CD4-positive, alpha-beta T cell treated with Interferon alpha-2 for 1 hour (primary cell): ENCODE results near the gene SRD5A2.

Source experiments
- DNase-seq, 2 donors: peaks; one replicate each; pipeline ENCODE4 v3.0.0-alpha.2; 2020 to 2022

Gene SRD5A2

DNA sequence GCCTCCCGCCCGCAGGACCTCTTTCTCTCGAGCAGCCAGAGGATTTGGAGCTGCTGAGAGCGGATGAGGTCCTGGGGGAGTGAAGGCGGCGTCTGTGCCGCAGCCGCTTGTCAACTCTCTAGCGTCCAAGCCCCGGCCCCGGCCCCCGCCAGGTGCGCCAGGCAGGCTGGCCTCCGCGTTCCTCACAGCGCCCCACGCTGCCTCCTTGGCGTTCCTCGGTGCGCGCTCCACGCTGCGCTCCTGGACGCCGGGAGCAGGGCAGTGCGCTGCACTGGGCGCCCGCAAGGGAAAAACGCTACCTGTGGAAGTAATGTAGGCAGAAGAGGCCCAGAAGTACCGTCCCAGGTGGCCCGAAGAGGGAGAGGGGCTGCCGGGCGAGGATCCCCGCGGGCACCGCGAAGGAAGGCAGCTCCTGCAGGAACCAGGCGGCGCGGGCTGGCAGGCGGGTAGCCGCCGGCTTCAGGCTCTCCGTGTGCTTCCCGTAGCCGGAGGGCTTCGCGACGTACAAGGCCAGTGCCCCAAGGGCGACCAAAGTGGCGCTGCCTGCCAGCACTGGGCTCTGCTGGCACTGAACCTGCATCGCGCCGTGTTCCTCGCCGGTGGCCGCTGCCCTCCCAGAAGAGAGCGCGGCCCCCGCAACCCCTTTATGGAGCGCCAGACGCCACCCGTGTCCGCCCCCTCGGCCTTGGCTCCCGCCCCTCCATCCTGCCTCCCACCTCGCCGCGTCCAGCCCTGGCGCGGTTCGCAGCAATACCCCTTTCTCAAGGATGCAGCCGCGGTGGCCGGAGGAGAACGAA lies at the start of gene SRD5A2:
Gene SRD5A2 (minus strand): TSS at position 618 of the 797 bp plus-strand sequence. CDS start 38 bp downstream, at position 580.
- DNase-seq, result no peak

DNA sequence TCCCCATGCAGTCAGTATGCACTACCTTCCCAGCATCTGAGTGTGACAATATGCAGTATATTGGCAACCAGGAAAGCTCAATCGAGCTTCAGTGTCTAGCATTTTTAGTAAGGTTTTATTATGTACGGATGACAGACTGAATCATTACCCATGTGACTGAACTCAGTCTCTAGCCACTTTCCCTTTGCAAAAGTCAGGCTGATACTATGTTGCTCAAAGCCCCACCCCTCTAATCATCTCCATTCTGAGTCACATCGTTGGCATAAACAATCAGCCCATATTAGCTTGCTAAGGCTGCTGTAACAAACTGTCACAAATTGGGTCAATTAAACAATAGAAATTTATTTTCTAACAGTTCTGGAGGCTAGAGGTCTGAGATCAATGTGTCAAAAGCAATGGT lies 25.8 kb upstream of the SRD5A2 start:
- DNase-seq, result no peak

- no peak for DNase-seq
Measured at GRCh38 chr2:31598694-31599093, 18.0 kb upstream of the SRD5A2 start.

GRCh38 chr2:31586230-31586629 lies 5.5 kb upstream of the SRD5A2 start:
- DNase-seq, result no peak

DNA sequence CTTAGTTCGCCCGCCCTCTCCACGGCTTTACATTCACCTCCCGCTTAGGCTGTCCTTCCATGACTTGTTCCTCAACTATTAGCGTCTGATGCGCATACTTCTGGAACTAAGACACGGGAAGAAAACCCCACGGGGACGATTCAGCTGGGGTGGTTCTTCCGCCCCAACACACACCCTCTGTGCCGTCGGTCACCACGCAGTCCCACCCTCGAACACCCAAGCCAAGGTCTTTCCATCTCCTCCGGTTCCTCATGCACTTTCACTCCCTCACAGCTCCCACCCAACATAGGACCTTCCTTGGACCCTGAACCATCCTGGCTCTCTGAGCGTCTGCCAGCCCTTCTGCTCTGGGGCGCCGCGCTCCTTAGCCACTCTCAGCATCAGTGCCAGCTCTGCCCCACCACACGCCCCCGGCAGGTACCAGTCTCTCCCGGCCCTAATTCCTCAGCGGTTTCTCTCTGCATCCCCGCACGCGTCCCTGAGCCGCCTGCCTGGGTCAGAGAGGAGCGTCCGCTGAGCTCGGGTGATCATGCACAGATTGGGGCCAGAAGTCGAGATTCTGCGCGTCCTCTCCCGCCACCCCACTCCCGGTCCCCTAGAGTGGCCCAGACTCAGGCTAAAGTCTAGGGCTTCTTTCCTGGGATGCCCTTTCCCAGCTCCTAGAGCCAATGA lies 522 bp upstream of the SRD5A2 start:
- no peak for DNase-seq

- no peak for DNase-seq
Measured at GRCh38 chr2:31579996-31580320, 780 bp downstream of the SRD5A2 start.

DNA sequence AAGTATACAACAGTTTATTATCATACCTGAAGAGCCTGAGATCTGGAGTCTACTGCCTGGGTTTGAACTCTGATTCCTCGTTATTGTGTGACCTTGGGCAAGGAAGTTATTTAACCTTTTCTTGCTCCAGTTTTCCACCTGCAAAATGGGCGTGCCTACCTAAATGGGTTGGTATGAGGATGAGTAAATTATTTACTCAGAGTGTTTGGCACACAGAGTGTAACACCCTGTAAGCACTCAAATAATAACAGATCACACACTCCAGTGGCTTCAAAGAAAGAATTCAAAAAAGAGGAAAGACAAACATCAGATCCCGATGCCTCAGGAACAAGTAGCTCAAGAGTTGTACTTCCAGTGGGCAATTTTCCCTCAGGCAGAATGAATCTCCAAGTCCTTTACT lies 2.4 kb downstream of the SRD5A2 start:
- no peak for DNase-seq

DNA sequence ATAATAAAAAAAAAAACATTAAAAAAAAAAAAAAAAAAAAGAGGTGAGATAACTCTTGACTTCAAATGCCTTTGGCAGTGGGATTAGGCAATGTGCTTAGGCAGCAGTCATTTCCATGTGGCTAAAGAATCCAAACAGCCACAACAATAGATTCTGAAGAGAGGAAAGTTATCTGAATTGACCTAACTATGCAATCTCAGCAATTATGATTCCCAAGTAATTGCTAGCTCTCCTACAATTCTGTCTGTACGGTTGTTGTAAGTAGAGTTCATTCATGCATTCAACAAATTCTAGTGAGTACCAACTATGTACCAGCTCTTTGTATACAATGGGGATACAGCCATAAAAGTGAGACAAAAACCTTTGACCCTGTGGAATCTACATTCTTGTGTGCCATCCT lies 3.6 kb downstream of the SRD5A2 start:
- DNase-seq, result no peak

DNA sequence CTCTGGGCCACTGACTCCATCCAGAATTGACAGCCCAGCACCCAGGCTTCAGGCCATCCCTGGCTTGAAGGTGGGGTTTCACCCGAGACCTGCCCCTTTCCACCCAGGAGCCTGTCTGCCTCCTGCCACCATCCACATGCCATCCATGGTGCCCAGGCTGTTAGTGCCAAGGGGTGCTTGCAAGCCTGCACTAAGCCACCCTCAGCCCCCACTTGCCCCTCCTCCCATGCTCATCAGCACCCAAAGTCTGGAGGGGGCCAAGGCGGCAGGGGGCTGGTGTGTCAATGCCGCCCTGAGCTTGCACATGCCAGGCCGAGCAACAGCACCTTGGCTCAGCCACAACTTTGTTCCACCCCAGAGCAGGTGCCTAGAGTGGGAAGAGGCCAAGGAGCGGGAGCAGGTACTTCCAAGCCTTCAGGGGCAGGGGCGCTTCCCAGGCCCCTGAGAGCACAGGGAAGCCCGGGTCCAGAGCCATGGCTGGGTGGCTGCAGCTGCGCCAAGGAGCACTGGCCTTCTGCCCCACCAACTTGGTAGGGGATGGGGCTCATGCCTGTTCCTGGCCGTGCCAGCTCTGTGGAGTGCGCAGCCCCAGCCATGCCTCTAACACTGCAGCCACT lies 12.0 kb downstream of the SRD5A2 start:
- no peak for DNase-seq

DNA sequence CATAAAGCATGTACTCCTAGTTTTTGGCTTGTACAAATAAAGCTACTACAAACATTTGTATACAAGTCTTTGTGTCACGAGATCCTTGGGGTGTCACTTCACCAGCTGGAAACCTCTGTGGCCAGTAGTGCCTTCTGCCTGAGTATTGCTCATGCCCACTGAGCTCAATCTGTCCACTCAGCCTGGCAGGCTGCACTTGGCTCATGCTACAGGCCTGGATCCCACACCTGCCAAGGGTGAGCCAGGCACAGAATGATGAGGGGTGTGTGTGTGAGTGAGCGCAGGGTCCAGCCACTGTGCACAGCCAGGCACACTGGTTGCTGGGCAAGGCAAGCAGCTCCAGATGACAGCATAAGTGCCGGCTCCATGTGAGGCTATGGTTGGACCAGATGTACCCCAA lies 13.1 kb downstream of the SRD5A2 start:
- DNase-seq, result no peak

GRCh38 chr2:31563273-31563839 lies 17.4 kb downstream of the SRD5A2 start:
- no peak for DNase-seq

GRCh38 chr2:31561823-31562222 lies 18.9 kb downstream of the SRD5A2 start:
- DNase-seq, result no peak

- DNase-seq, result no peak
Measured at GRCh38 chr2:31558401-31559295, 22.1 kb downstream of the SRD5A2 start.

DNA sequence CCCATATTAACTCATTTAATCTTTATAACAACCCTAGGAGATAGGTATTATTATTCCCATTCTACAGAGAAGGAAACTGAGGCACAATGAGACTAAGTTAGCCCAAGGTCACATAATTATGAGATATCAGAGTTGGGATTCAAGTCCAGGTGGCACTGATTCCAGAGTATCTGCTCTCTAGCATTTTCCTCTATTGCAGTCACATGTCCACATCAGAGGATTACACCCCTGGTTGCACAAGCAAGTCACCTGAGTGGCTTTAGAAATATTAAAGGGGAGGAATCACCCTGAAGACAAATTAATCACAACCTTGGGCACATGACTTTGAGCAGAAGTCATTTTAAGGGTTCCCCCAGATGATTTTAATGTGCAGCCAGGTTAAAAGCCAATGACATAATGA lies 23.8 kb downstream of the SRD5A2 start:
- DNase-seq, result no peak

- no peak for DNase-seq
Measured at GRCh38 chr2:31555967-31556706, 24.6 kb downstream of the SRD5A2 start.

GRCh38 chr2:31553362-31553761 lies 27.4 kb downstream of the SRD5A2 start:
- DNase-seq, result no peak

- DNase-seq, result no peak
Measured at GRCh38 chr2:31547485-31547884, 33.3 kb downstream of the SRD5A2 start.

GRCh38 chr2:31541853-31542252 lies 38.9 kb downstream of the SRD5A2 start:
- no peak for DNase-seq

DNA sequence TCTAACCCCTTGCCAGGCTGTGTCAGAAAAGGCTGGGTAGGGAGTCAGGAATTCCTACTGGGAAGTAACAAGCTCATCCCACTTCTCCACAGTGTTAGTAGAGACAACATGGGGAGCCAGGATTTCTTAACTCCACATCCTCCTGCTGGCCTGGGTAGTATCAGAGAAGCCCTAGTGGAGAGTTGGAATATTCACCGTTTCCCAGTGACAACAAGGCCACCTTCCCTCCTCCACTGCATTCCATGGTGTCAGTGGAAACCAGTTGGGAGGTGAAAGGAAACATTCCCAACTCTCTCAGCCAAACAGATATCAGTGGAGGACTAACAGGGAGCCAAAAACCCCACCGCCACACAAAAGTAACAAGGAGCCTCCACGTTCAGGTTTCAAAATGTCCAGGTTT lies 41.2 kb downstream of the SRD5A2 start:
- no peak for DNase-seq

GRCh38 chr2:31535768-31536167 lies 45.0 kb downstream of the SRD5A2 start:
- DNase-seq, result no peak

DNA sequence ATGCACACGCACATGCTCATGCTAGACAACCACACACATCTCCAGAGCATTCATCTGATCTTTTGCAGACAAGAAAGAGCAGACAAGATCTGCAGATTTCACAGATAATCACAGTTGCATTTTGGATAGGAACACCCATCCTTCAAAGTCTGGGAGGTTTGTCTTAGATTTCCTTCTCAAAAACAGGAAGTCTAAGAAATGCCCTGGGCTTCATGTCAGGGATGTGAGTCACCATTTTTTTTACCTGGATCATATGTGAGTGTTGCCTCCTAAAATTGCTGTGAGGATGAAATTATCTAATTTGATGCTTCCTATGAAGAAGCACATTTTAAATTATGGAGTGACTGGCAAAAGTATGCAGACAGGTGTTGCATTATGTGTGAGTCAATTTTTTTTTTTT lies 46.1 kb downstream of the SRD5A2 start:
- DNase-seq, result no peak

DNA sequence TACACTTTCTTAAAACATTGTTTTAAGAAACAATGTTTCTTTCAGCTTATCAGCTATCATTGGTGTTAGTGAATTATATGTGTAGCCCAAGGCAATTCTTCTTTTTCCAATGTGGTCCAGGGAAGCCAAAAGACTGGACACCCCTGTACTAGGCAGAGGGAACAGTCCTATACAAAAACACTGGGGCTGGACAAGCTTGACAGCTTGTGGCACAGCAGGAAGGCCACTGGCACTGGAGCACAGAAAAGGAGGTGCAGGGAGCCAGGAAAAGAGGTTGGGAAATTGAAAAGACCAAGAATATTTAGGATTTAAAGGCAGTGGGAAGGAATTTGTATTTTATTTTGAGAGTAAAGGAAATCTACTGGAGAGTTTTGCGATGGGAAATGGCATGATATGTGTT lies 47.7 kb downstream of the SRD5A2 start:
- no peak for DNase-seq
